IPS DF 6.9 (cell line): ENCODE results near the gene NRAP.

Experiments
- DNase-seq: peaks from one replicate; pipeline ENCODE4 v3.0.0-alpha.2; 2013; ENCODE audit warnings: low read depth, low spot score
- H3K27ac ChIP-seq: one replicate; pipeline ENCODE4 v1.5.1; 2013; ENCODE audit warnings: low read length, control low read depth
- H3K27me3 ChIP-seq: 2 replicates; pipeline ENCODE4 v1.6.1; 2013; ENCODE audit warnings: mild to moderate bottlenecking, low read length; ENCODE audit not compliant: control insufficient read depth, insufficient read depth
- H3K36me3 ChIP-seq: 2 replicates; pipeline ENCODE4 v1.6.1; 2013; ENCODE audit warnings: low read length; ENCODE audit not compliant: control insufficient read depth, insufficient read depth
- H3K4me1 ChIP-seq: 2 replicates; pipeline ENCODE4 v1.6.1; 2013; ENCODE audit warnings: low read length; ENCODE audit not compliant: control insufficient read depth, insufficient read depth
- H3K4me3 ChIP-seq: 2 replicates; pipeline ENCODE4 v1.5.1; 2013; ENCODE audit warnings: mild to moderate bottlenecking, low read length
- H3K9me3 ChIP-seq: 2 replicates; pipeline ENCODE4 v1.6.1; 2013; ENCODE audit warnings: low read length, inconsistent platforms; ENCODE audit not compliant: control insufficient read depth, insufficient read depth
- WGBS: extraction: QIAGEN DNeasy Blood & Tissue Kit; methylation state at CpG from one replicate; pipeline ENCODE4 v1.1.7; 2013; ENCODE audit warnings: mixed read lengths, missing lambda C conversion rate; ENCODE audit not compliant: insufficient read length, insufficient coverage; 5-methylcytosine and 5-hydroxymethylcytosine counted together

NRAP gene

DNA sequence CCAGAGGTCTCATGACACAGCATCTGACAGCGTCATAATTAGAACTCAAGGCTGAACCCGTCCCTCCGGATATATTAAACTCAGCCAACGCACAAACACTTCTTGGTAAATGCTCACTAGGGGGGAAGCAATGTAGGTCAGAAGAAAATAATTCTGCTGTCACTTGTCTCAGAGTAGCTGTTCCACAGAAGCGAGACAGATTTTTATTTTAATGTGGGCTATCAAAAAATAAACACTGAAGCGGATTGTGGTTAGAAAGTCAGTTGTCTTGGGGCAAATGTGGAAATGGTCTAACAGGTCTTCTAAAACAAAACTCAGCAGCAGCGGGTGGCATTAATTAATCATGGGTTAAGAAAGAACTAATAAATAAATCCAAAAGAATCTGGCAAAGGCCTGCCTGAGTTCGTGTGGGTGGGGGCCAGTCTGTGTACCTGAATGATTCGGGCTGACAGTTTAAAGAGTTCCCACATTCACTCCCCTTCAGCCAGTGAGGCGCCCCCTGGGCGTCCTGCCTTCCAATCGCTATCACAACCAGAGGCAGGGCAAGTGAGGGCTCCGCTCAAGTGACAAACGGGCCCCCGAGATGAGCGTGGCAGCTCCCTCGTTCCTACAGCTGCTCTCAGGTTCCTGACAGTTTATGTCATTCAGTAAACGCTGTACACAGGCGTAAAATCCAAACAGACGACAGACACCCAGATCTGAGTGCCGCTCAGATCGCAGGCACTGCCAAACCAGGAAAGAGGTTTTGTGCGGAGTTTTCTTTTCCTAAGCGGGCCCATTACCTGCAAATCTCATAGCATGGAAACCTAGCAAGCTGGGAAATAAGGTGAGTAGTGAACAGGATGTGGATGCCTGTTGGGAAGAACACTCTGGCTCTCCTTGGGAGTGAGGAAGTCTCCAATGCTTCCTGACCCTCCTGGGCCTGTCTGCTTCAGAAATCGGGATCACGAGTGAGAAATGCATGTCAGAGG lies 52.9 kb downstream of the NRAP start:
- H3K36me3 ChIP-seq, result no peaks in the 10 kb centered on the region
- no peak overlapping the region for H3K27ac ChIP-seq
- WGBS, result no CpG with 5 or more reads among the region's 26 CpGs
- no peaks in the 10 kb centered on the region for H3K9me3 ChIP-seq
- no peak for DNase-seq
- no peak overlapping the region for H3K4me3 ChIP-seq
- peaks cover 1% of the 10 kb centered on the region; the same call in 1 of the 2 replicates for H3K27me3 ChIP-seq
- peaks cover 8% of the 10 kb centered on the region for H3K4me1 ChIP-seq

DNA sequence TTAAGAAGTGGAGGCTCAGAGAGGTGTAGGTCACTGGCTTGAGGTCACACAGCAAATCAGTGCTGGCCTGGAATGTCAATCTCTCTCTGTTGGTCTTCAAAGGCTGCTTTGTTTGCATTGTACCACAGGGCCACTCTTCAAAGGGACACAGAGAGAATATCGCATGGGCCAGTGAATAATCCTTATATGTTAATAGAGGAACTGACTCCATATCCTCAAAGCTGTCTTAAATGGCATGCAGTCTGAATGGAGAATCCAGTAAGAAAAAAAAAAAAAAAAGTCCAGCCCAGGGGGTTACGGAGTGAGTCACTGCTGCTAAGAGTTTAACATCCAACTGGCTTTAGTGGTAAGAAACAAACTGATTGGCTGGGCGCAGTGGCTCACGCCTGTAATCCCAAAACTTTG lies 54.1 kb downstream of the NRAP start:
- DNase-seq, result no peak
- no peak overlapping the region for H3K27ac ChIP-seq
- no CpG with 5 or more reads among the region's 4 CpGs for WGBS
- peaks cover under 1% of the 10 kb centered on the region; the same call in 1 of the 2 replicates for H3K27me3 ChIP-seq
- H3K4me3 ChIP-seq, result no peak overlapping the region
- H3K4me1 ChIP-seq, result peaks cover 6% of the 10 kb centered on the region
- H3K36me3 ChIP-seq, result no peaks in the 10 kb centered on the region
- no peaks in the 10 kb centered on the region for H3K9me3 ChIP-seq

DNA sequence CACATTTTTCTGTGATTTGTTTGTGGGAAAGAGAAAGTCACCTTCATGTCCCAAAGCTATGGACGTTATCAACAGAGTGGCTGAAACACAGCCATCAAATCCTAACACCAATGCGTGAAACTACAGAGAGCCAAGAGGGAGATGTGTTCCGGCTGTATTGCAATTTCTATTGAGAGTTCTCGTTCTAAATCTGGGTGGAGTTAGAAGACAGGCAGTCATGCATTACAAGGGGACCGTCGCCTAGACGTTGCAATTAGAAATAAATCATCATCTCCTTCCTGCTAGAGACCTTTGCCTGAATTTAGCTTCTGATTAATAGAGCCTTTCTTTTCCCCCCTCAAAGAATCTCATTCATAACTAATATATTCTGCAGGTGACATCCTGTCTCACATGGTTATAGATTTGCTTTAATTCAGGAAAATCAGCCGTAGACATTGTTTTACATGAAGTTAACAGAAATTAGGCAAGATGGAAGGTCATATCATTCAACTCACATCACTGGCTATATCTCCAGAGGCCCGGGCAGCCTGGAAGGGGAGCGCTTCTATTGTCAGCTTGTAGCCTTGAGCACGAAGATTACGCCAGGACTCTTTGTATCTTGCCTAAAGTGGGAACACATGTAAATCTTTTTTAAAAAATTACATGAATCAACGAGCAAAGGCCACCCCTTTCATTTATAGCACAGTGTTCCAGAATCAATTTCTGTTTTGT lies 58.4 kb downstream of the NRAP start:
- Histone ChIP-seq H3K4me1 (no peaks in the 10 kb centered on the region), H3K36me3 (no peaks in the 10 kb centered on the region), H3K4me3 (no peak overlapping the region), H3K9me3 (no peaks in the 10 kb centered on the region), H3K27me3 (no peaks in the 10 kb centered on the region), H3K27ac (no peak overlapping the region)
- no CpG with 5 or more reads among the region's 13 CpGs for WGBS
- no peak for DNase-seq

DNA sequence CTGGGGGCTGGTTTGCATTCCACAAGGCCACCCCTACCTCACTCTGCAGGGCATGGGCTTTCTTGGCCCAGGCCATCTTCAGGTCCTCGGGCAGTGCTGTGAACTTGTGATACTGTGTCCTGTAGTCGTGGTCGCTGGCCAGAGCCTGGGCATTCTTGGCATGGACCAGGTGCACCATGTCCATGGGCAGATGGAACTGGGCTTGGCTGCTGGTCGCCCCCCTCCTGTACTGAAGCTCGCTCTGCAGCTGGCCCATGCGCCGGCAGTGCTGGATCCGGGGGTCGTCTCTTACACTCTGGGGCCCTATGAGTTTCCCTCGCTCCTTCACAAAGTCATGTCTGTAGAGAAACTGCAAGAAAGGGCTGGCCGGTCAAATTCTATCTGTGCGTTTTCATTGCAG lies 59.3 kb downstream of the NRAP start:
- no peaks in the 10 kb centered on the region for H3K9me3 ChIP-seq
- H3K4me1 ChIP-seq, result no peaks in the 10 kb centered on the region
- H3K27ac ChIP-seq, result no peak overlapping the region
- H3K36me3 ChIP-seq, result no peaks in the 10 kb centered on the region
- no peak overlapping the region for H3K4me3 ChIP-seq
- H3K27me3 ChIP-seq, result no peaks in the 10 kb centered on the region
- DNase-seq, result no peak
- WGBS, result no CpG with 5 or more reads among the region's 12 CpGs

DNA sequence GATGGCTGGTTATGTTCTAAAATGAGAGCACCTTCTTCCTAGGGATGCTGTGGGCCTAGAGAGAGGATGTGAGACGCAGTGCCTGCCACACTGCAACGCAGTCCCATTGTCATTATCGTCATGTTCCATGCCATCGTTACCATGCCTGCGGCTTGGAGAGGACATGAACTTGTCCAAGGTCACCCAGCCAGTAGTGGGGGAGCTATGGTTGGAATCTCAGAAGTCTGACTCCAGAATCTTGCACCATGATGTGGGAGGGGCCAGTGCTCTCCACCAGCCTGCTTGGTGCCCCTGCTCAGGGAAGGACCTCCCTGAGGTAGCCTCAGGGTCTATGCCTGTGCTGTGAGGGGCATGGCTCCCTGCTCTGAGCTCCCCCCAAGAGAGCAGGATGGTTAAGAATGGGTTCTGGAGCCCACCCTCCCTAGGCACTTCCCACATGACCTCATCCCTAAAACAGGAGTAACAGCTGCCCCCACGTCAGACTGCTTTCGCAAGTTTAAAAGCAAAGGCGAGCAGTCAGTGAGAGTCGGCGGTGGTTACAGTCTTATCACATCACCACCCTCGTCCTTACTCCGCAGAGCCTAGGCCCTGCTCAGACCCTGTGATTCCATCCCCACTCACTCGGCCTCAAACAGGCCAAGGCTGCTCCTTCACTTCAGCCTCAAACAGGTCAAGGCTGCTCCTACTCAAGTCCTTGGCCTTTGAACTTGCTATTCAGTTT lies 60.6 kb downstream of the NRAP start:
- Histone ChIP-seq H3K9me3 (no peaks in the 10 kb centered on the region), H3K36me3 (no peaks in the 10 kb centered on the region), H3K27ac (no peak overlapping the region), H3K4me3 (no peak overlapping the region), H3K27me3 (no peaks in the 10 kb centered on the region), H3K4me1 (no peaks in the 10 kb centered on the region)
- no CpG with 5 or more reads among the region's 13 CpGs for WGBS
- DNase-seq, result no peak

- WGBS, result no CpG with 5 or more reads among the region's 3 CpGs
- Histone ChIP-seq H3K4me1 (no peaks in the 10 kb centered on the region), H3K9me3 (no peaks in the 10 kb centered on the region), H3K4me3 (no peak overlapping the region), H3K27ac (no peak overlapping the region), H3K27me3 (no peaks in the 10 kb centered on the region), H3K36me3 (no peaks in the 10 kb centered on the region)
- no peak for DNase-seq
Measured at GRCh38 chr10:113600569-113600968, 63.3 kb downstream of the NRAP start.

DNA sequence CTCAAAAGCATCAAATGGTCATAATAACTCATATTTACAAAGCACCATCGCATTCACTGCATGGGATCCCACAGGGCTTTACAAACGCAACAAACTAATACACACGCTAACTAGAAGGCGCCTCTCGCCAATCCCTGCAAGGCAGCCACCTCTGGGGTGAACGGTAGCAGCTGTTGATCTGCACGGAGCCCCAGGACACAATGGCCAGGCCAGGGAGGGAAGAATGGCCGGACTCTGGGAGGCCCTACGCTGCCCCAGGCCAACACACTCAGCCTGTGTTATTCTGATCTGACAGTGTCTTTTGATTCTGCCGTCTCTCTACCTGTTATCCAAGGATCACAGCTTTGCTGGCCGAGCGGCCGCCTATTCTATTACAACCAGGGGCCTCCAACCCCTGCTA lies 69.2 kb downstream of the NRAP start:
- WGBS, result no CpG with 5 or more reads among the region's 13 CpGs

DNA sequence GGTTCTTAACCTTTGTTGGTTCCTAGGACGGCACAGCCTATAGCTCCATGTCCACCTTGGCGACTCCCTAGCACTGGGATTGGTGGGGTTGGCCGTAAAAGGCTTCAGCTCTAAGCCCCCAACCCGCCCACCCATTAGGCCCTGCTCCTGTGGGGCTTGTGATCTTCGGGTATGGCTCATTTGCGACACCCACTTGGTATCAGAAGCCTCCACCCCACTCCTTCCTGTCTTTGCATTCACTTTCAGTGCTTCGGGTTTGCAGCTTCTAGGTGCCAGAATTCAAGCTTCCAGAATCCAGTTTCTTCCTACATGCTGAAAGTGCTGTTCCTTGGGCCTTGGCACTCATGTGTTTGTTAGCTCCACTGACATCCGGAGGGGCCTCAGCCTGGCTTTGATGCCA lies 71.5 kb downstream of the NRAP start:
- no peak overlapping the region for H3K4me3 ChIP-seq
- H3K36me3 ChIP-seq, result no peaks in the 10 kb centered on the region
- DNase-seq, result no peak
- H3K4me1 ChIP-seq, result no peaks in the 10 kb centered on the region
- H3K27ac ChIP-seq, result no peak overlapping the region
- H3K27me3 ChIP-seq, result no peaks in the 10 kb centered on the region
- no peaks in the 10 kb centered on the region for H3K9me3 ChIP-seq
- WGBS, result no CpG with 5 or more reads among the region's 8 CpGs

More for the DNA sequence above, 69.2 kb downstream of the NRAP start:
- no peaks in the 10 kb centered on the region for H3K4me1 ChIP-seq
- no peaks in the 10 kb centered on the region for H3K36me3 ChIP-seq
- H3K27me3 ChIP-seq, result no peaks in the 10 kb centered on the region
- H3K4me3 ChIP-seq, result no peak overlapping the region
- no peak overlapping the region for H3K27ac ChIP-seq
- H3K9me3 ChIP-seq, result no peaks in the 10 kb centered on the region
- no peak for DNase-seq

DNA sequence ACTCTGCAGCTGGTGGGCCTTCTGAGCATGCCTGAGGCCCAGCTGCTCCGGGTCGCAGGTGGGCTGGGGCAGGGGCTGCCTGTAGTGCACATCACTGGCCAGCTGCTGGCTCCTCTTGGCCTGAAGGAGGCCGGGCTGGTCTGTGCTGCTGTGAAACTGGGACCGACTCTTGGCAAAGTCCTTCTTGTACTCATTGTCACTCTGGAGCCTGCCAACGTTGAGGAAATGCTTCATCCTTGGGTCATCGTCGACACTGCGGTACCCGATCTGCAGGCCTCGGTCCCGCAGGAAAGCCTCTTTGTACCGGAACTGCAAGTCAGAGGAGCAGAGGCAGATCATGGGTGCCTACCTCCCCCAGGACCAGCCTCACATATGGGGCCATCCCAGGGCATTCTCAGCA lies 73.3 kb downstream of the NRAP start:
- Histone ChIP-seq H3K4me1 (no peaks in the 10 kb centered on the region), H3K4me3 (no peak overlapping the region), H3K27me3 (no peaks in the 10 kb centered on the region), H3K27ac (no peak overlapping the region), H3K36me3 (no peaks in the 10 kb centered on the region), H3K9me3 (no peaks in the 10 kb centered on the region)
- no CpG with 5 or more reads among the region's 12 CpGs for WGBS
- DNase-seq, result no peak

- WGBS, result no CpG with 5 or more reads among the region's 13 CpGs
- DNase-seq, result no peak
- H3K36me3 ChIP-seq, result no peaks in the 10 kb centered on the region
- no peak overlapping the region for H3K4me3 ChIP-seq
- no peaks in the 10 kb centered on the region for H3K4me1 ChIP-seq
- no peak overlapping the region for H3K27ac ChIP-seq
- no peaks in the 10 kb centered on the region for H3K27me3 ChIP-seq
- H3K9me3 ChIP-seq, result no peaks in the 10 kb centered on the region
Measured at GRCh38 chr10:113589201-113589770, 74.6 kb downstream of the NRAP start.
